Hematopoietic multipotent progenitor cell treated with erythropoietin and hydrocortisone succinate and interleukin-3 and kit ligand, for 15 days (in vitro differentiated cells): ENCODE results near the gene TRAPPC12.
A peak's percentile ranks its signal among the peaks of the same experiment; 100 is the strongest.
"Not testable (repeated sequence)": the region's sequence is repeated elsewhere in the genome, so short reads cannot be mapped to it uniquely, and the experiment has no call there.

Experiments
- DNase-seq: peaks from one replicate; pipeline ENCODE4 v3.0.0-alpha.2; 2015; ENCODE audit warnings: low spot score

The TRAPPC12 gene

GRCh38 chr2:3379647-3380534, at the start of gene TRAPPC12:
Gene TRAPPC12 (plus strand): TSS chr2:3379694. CDS start chr2:3387624, 7,930 bp downstream.
- peak; percentile 91 for DNase-seq

DNA sequence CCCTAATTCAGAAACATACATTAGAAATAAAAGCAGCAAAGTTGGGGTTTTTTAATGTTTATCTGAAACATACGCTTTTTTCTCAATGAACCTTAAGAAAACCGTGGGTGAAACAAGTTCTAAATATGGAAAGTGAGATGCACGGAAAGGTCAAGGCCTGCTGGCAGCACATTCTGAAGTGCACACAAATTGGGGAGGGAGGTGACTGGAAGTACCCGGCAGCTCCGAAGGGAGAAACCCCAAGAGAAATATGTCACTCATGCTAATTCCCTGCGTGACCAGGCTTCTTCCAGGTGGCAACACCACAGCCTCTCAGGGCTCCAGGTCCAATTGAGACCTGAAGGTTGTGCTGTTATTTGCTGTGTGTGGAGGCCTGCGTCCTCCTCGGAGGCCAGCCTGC, 47.4 kb upstream of the TRAPPC12 start:
- no peak for DNase-seq

GRCh38 chr2:3334392-3335345, 44.8 kb upstream of the TRAPPC12 start:
- no peak for DNase-seq

- no peak for DNase-seq
Observed at GRCh38 chr2:3336844-3337243, 42.6 kb upstream of the TRAPPC12 start.

DNA sequence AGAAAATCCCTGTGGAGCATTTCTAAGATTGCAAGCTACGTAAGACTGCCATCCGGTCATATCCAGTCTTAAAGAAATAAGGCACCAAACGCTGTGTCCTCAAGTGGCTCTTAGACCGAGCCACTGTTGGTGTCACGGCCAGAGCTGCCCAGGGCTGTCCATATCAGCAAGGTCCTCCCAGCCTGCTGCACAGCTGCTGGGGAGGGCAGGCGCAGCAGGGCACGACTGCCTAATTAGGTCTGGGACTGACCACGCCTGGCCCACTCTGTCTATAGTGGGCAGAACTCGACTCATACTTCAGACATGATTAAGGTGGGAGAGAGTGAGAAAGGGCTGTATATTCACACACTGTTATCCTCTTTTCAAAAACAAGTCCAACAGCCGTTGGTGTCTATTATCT, 41.2 kb upstream of the TRAPPC12 start:
- DNase-seq, result no peak

DNA sequence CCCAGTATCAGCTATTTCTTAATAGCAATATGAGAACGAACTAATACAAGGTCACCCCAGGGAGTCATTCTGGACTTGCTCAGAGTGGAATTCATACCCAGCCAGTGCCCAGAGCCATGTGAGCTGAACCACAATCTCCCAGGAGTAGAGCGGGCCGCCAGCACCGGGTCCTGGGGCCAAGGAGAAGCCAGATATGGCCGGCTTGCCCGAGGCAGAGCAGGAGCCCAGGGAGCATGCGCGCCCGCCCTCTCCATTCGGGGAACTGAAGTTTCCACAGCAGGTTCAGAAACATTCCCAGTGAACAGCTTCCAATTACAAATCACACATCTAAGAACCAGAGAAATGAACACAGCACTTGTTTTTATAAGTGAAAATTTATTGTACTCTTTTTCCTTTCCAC, 39.4 kb upstream of the TRAPPC12 start:
- DNase-seq, result no peak

DNA sequence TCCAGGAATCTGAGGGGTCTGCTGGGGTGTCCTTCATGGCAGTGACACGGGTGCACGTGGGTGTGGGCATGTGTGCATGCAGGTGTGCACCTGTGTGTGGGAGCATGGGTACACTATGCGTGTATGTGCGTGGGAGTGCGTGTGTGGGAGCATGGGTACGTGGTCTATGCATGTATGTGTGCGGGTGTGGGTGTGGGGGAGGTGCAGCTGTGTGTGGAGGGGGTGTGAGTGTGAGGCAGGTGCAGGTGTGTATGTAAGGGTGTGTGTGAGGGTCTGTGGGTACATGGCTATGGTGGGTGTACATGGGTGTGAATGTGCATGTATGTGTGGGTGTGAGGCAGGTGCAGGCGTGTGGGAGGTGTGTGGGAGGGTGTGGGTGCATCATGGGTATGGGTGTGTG, 38.2 kb upstream of the TRAPPC12 start:
- DNase-seq, result no peak

DNA sequence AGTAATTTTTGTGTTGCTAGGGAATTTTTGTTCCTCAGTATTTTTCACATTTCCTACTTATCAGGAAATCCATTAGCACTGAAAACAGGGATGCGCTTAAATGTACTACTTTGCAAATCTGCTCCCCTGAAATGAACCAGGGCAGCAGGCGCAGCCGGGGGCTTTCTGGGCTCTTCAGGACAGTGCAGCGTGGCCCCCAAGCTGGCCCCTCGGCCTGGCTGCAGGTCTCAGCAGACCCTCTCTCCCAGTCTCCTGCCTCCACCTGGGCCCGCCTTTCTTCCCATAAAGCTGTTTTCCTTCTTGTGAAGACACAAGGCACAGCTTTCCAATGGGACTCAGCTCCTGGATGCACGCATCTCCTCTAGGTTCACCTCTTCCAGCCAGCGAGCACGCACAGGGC, 37.2 kb upstream of the TRAPPC12 start:
- DNase-seq, result no peak

DNA sequence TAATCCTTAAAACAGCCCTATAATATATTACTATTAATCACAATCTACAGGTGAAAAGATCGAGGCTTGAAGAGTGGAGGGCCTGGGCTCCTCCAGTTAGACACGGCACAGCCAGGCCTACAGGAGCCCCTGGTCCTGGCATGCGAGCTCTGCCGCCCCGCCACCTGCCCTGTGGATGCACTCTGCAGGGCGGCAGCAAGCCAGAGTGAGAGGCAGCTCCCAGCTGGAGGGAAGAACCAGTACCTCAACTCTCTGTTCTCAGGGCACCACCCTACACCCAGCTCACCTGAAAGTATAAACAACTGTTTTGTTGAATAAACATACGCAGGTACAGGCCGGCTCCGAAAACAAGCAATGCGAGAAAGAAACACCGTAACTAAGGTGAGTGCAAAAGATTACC, 36.5 kb upstream of the TRAPPC12 start:
- DNase-seq, result no peak

DNA sequence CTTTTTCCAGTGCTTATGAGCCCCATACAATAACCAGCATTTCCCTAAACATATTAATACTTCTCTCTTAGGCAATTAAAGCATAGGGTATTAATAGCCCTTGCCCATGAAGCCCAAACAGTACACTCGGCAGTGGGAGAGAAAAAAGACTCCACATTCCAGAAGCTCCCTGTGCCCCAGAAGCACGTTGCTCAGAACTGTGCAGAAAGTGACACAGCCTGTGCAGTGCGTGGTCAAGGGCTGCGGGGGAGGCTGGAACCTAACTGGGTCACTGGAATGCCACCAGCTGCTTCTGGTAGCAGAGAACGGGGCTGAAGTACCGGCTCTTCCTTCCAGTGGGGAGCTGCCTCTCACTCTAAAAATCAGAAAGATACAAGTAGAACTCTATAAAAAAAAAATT, 34.6 kb upstream of the TRAPPC12 start:
- DNase-seq, result no peak

DNA sequence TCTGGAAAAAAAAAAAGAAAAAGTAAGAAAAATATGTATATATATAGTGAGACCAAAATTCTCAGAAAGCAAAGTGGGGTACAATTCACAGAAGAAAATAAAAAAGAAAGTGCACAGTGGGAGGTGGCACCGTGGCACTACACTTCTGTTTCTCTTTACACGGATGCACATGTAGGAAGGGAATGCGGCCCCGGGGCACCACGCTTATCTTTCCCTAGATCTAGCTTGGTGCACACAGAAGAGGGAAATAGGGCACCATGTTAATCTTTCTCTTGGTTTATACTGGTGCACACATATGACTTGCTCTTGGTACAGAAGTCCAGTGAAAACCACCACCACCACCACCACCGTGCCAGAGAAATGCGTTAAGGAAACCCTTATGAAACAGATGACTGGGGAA, 33.9 kb upstream of the TRAPPC12 start:
- DNase-seq, result no peak

- DNase-seq, result no peak
Observed at GRCh38 chr2:3348767-3349166, 30.7 kb upstream of the TRAPPC12 start.

GRCh38 chr2:3349211-3349693, 30.2 kb upstream of the TRAPPC12 start:
- DNase-seq, result no peak

DNA sequence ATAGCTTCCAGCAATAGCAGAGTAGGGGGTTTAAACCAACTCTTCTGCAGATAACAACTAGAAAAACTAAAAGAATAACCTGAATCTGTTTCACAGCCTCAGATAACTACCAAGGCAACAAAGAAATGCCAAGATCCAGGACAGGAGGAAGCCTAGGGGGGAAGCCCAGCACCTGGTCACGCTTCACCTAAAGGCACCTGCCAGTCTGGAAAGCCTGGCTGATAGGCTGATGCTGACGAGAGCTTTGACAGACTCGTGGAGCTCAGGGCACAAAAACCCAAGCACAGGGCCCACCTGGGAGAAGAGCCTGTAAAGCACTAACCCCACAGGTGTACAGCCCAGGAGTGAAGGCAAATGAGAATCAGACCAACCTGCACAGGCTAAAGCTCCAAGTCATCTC, 24.5 kb upstream of the TRAPPC12 start:
- DNase-seq, result no peak

DNA sequence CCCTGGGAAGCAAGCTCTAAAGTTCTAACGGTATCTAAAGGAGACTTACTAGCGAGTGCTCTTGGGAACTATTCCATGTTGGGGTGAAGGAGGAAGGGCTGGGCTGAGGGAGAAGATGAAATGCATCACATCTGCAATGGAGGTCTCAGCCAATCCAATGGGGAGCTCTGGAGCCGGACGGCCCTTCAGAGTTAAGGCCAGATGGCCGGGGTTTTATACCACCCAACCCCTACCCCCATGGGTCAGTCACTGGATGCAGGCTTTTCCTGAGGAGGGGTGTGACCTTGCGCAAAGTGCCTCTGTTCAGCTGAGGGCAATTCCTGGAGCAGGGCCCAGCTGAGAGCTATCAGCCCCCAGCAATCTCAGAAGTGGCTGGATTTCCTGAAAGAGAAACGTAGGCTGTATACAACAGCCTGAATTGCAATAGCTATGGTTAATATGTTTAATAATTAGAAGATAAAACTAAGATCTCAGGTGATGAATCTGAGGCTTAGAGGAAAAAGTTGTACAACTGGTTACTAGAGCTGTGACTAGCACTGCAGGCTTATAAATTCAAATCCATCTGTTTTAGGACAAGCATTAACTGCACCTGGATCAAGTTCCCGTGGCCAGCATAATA, 23.4 kb upstream of the TRAPPC12 start:
- no peak for DNase-seq

GRCh38 chr2:3356799-3357198, 22.7 kb upstream of the TRAPPC12 start:
- no peak for DNase-seq

- not testable (repeated sequence) for DNase-seq
Observed at GRCh38 chr2:3357446-3357845, 22.0 kb upstream of the TRAPPC12 start.

DNA sequence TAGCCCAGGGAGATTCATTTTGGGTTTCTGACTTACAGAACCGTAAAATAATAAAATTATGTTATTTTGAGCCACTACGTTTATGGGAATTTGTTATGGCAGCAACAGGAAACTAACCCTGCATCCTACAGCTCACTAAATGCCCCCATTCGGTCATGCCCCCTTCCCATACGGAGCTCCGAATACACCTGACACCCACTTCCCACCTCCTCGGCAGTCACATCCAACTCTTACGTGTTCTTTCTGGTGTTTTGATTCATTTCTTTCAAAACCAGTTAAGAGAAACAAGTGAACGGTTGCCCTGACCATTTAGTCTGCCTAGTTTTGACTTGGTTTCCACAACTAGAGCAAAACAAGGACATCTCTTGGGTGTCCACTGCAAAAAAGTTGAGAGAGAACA, 21.6 kb upstream of the TRAPPC12 start:
- no peak for DNase-seq

- DNase-seq, result no peak
Observed at GRCh38 chr2:3361518-3362389, 17.7 kb upstream of the TRAPPC12 start.

DNA sequence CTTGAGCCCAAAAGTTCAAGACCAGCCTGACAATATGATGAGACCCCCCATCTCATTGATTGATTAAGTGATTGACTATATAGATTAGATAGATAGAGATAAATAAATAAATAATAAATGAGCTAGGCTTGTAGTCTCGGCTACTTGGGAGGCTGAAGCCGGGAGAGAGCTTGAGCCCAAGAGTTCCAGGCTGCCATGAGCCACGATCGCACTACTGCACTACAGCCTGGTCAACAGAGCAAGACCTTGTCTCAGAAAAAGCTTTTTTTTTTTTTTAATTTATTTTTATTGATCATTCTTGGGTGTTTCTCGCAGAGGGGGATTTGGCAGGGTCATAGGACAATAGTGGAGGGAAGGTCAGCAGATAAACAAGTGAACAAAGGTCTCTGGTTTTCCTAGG, 14.3 kb upstream of the TRAPPC12 start:
- no peak for DNase-seq

DNA sequence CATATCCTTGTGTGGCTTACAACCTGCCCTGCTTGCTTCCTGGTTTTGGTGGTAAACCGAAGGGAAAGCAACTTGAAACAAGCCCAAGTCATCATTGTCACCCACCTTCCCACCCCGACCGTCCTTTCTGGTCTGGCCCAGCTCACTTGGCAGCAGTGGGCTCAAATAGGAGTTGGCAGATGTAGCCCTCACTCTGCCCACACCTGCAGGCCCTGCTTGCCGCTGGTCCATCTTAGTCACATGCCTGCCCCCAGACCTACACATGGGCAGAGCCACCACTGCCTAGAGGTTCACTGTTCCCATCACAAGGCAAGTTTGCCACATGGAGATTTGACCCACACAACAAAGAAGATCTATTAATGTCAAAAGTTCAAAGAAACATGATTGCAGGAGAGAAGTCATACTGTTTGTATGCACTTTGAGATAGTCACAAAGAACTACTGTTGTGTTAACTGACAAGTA, 11.2 kb upstream of the TRAPPC12 start:
- DNase-seq, result no peak
